ENCODE results near the gene DDX20.

GRCh38 chr1:111745675-111746613 is 9.8 kb upstream of the DDX20 start:
- no peak for TF ChIP-seq CTCF (IDR thresholded peaks at IDR 0.05)
- no peak for TF ChIP-seq ZFX (IDR thresholded peaks at IDR 0.05; ENCODE audit: borderline replicate concordance)

Measured in 22Rv1 (cell line).